Karpas-422 (cell line): Measurements from ENCODE around the gene SH3GL2. TPM values are rescaled to one million over a fixed set of nuclear protein-coding genes. Genes with fewer than 3 reads are reported as not detected.

Experiments used
- DNase-seq: peaks from one replicate; pipeline ENCODE4 v3.0.0-alpha.2; 2015
- H2AFZ ChIP-seq: fragments of 200-600 bp; sonication (generic); 2 replicates; pipeline ENCODE4 v1.6.1; 2014; ENCODE audit warnings: antibody characterized with exemption, low read length, mixed read lengths
- H3K27ac ChIP-seq: fragments of 200-600 bp; sonication (generic); 2 replicates; pipeline ENCODE4 v1.5.1; 2014; ENCODE audit warnings: mild to moderate bottlenecking, low read length, moderate library complexity
- H3K27me3 ChIP-seq: fragments of 200-600 bp; sonication (generic); 2 replicates; pipeline ENCODE4 v1.6.1; 2014; ENCODE audit warnings: low read length, mixed read lengths
- H3K36me3 ChIP-seq: fragments of 200-600 bp; sonication (generic); 2 replicates; pipeline ENCODE4 v1.6.1; 2014; ENCODE audit warnings: low read length, mixed read lengths; ENCODE audit not compliant: insufficient read depth
- H3K4me1 ChIP-seq: fragments of 200-600 bp; sonication (generic); 2 replicates; pipeline ENCODE4 v1.6.1; 2014; ENCODE audit warnings: mild to moderate bottlenecking, low read length, mixed read lengths
- H3K4me2 ChIP-seq: fragments of 200-600 bp; sonication (generic); 2 replicates; pipeline ENCODE4 v1.6.1; 2014; ENCODE audit warnings: low read length, low read depth, mild to moderate bottlenecking; ENCODE audit not compliant: poor library complexity, severe bottlenecking
- H3K4me3 ChIP-seq: fragments of 200-600 bp; sonication (generic); 2 replicates; pipeline ENCODE4 v1.5.1; 2014; ENCODE audit warnings: mild to moderate bottlenecking, antibody characterized with exemption, low read length, mixed read lengths
- H3K79me2 ChIP-seq: fragments of 200-600 bp; sonication (generic); 2 replicates; pipeline ENCODE4 v1.6.1; 2014; ENCODE audit warnings: mild to moderate bottlenecking, low read length, mixed read lengths
- H3K9ac ChIP-seq: fragments of 200-600 bp; sonication (generic); 2 replicates; pipeline ENCODE4 v1.6.0; 2014; ENCODE audit warnings: low read length
- H3K9me2 ChIP-seq: fragments of 200-600 bp; sonication (generic), shearing (Covaris generic); replicated peaks from 2 replicates; pipeline ENCODE4 v1.6.0; 2014; ENCODE audit warnings: mild to moderate bottlenecking, low read length, moderate library complexity; ENCODE audit not compliant: insufficient read depth
- H3K9me3 ChIP-seq: fragments of 300-700, 200-600 bp; sonication (generic); 2 replicates; pipeline ENCODE4 v1.6.1; 2014; ENCODE audit warnings: low read length, mixed read lengths
- H4K20me1 ChIP-seq: fragments of 200-600 bp; sonication (generic); 2 replicates; pipeline ENCODE4 v1.6.1; 2014; ENCODE audit warnings: mild to moderate bottlenecking, antibody characterized with exemption, low read length, low read depth; ENCODE audit not compliant: insufficient read depth
- total RNA-seq: library from RNA; depleted of rRNA; stranded (reverse); fragments of >200 nt; shearing (Covaris generic); gene quantifications from 2 replicates; pipeline ENCODE4 v1.2.3, GENCODE V29; 2014; ENCODE audit warnings: low replicate concordance

Gene SH3GL2
- total RNA-seq, 1 experiment from 2014 or later, result not detected

GRCh38 chr9:17556935-17557334, 21.9 kb upstream of the SH3GL2 start:
- no peak overlapping the region for H3K4me3 ChIP-seq

GRCh38 chr9:17571825-17572224, 7.0 kb upstream of the SH3GL2 start:
- H3K27ac ChIP-seq, result no peak overlapping the region
- no peaks in the 10 kb centered on the region for H3K4me1 ChIP-seq
- no peaks in the 10 kb centered on the region for H3K36me3 ChIP-seq
- no peaks in the 10 kb centered on the region for H3K9me3 ChIP-seq
- no peak overlapping the region for H3K4me3 ChIP-seq
- H3K27me3 ChIP-seq, result no peaks in the 10 kb centered on the region
- H3K4me2 ChIP-seq, result no peak overlapping the region
- H4K20me1 ChIP-seq, result no peaks in the 10 kb centered on the region
- H3K9ac ChIP-seq, result no peak overlapping the region
- H3K79me2 ChIP-seq, result no peaks in the 10 kb centered on the region
- no peak overlapping the region for H2AFZ ChIP-seq
- DNase-seq, result no peak
- no peaks in the 10 kb centered on the region for H3K9me2 ChIP-seq

More at GRCh38 chr9:17556935-17557334, 21.9 kb upstream of the SH3GL2 start:
- no peak overlapping the region for H3K27ac ChIP-seq
- no peak overlapping the region for H3K4me2 ChIP-seq
- H3K79me2 ChIP-seq, result no peaks in the 10 kb centered on the region
- H3K9me2 ChIP-seq, result no peaks in the 10 kb centered on the region
- no peaks in the 10 kb centered on the region for H3K36me3 ChIP-seq
- no peak overlapping the region for H3K9ac ChIP-seq
- DNase-seq, result no peak
- H2AFZ ChIP-seq, result no peak overlapping the region
- H3K9me3 ChIP-seq, result no peaks in the 10 kb centered on the region
- no peaks in the 10 kb centered on the region for H3K4me1 ChIP-seq
- no peaks in the 10 kb centered on the region for H4K20me1 ChIP-seq
- no peaks in the 10 kb centered on the region for H3K27me3 ChIP-seq

GRCh38 chr9:17574342-17574741, 4.5 kb upstream of the SH3GL2 start:
- no peak overlapping the region for H3K4me3 ChIP-seq
- H3K27ac ChIP-seq, result no peak overlapping the region
- no peaks in the 10 kb centered on the region for H3K9me2 ChIP-seq
- H3K9ac ChIP-seq, result no peak overlapping the region
- H3K9me3 ChIP-seq, result no peaks in the 10 kb centered on the region
- H2AFZ ChIP-seq, result no peak overlapping the region
- H3K4me1 ChIP-seq, result no peaks in the 10 kb centered on the region
- no peaks in the 10 kb centered on the region for H3K27me3 ChIP-seq
- no peaks in the 10 kb centered on the region for H4K20me1 ChIP-seq
- no peaks in the 10 kb centered on the region for H3K36me3 ChIP-seq
- H3K79me2 ChIP-seq, result no peaks in the 10 kb centered on the region
- H3K4me2 ChIP-seq, result no peak overlapping the region
- no peak for DNase-seq

GRCh38 chr9:17578577-17578910, 322 bp upstream of the SH3GL2 start:
- H2AFZ ChIP-seq, result no peak overlapping the region
- H4K20me1 ChIP-seq, result no peaks in the 10 kb centered on the region
- H3K4me2 ChIP-seq, result no peak overlapping the region

DNA sequence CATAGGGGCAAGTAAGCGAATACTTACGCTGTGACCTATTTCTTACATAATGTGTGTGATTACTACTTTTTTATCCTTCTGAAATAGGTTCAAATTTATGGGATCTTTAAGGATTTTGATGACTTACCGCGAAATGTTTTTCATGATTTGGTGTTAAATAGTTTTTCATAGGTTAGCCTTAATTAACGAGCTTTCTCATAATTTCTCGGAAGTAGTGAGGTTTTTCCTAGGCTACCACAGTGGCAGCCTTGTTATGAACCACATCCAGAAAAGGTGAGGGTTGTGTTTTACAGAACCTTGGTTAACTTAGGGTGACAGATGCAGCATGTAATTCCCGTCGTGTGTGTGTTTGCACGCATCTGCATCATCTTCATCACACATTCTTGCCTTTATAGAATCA, 1.3 kb downstream of the SH3GL2 start:
- no peak for DNase-seq
- no peaks in the 10 kb centered on the region for H4K20me1 ChIP-seq
- no peaks in the 10 kb centered on the region for H3K36me3 ChIP-seq
- H3K4me2 ChIP-seq, result no peak overlapping the region
- no peaks in the 10 kb centered on the region for H3K9me3 ChIP-seq
- no peaks in the 10 kb centered on the region for H3K4me1 ChIP-seq
- no peak overlapping the region for H3K4me3 ChIP-seq
- H3K9me2 ChIP-seq, result no peaks in the 10 kb centered on the region
- no peaks in the 10 kb centered on the region for H3K27me3 ChIP-seq
- H3K27ac ChIP-seq, result no peak overlapping the region
- H3K9ac ChIP-seq, result no peak overlapping the region
- no peak overlapping the region for H2AFZ ChIP-seq
- H3K79me2 ChIP-seq, result no peaks in the 10 kb centered on the region

More at GRCh38 chr9:17578577-17578910, 322 bp upstream of the SH3GL2 start:
- H3K36me3 ChIP-seq, result no peaks in the 10 kb centered on the region
- H3K27me3 ChIP-seq, result no peaks in the 10 kb centered on the region
- H3K27ac ChIP-seq, result no peak overlapping the region
- H3K9me2 ChIP-seq, result no peaks in the 10 kb centered on the region
- no peaks in the 10 kb centered on the region for H3K4me1 ChIP-seq
- DNase-seq, result no peak
- no peak overlapping the region for H3K4me3 ChIP-seq
- no peaks in the 10 kb centered on the region for H3K9me3 ChIP-seq
- H3K79me2 ChIP-seq, result no peaks in the 10 kb centered on the region
- H3K9ac ChIP-seq, result no peak overlapping the region

DNA sequence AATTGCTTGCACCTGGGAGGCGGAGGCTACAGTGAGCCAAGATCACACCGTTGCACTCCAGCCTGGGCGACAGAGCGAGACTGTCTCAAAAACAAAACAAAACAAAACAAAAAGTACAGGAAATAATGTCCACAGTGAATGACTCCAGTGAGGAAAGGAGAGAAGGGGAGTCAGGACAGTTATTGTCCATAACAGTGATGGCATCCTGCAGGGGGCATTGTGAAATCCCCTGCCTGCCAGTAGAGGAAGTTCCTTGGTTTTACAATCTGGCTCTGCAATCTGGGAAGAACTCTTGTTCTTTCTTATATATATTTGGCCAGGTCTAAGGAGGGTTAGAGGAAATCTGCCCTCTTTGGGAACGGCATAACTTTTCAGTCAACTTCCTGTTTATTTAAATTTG, 8.2 kb downstream of the SH3GL2 start:
- Histone ChIP-seq H3K27me3 (no peaks in the 10 kb centered on the region), H3K36me3 (no peaks in the 10 kb centered on the region), H3K9ac (no peak overlapping the region), H2AFZ (no peak overlapping the region), H4K20me1 (no peaks in the 10 kb centered on the region), H3K4me1 (no peaks in the 10 kb centered on the region), H3K4me2 (no peak overlapping the region), H3K79me2 (no peaks in the 10 kb centered on the region), H3K9me3 (no peaks in the 10 kb centered on the region), H3K27ac (no peak overlapping the region), H3K9me2 (no peaks in the 10 kb centered on the region), H3K4me3 (no peak overlapping the region)
- no peak for DNase-seq

GRCh38 chr9:17588395-17588794, 9.5 kb downstream of the SH3GL2 start:
- H3K27ac ChIP-seq, result no peak overlapping the region
- no peak overlapping the region for H2AFZ ChIP-seq
- H3K9me3 ChIP-seq, result no peaks in the 10 kb centered on the region
- no peak overlapping the region for H3K9ac ChIP-seq
- no peak overlapping the region for H3K4me2 ChIP-seq
- no peak overlapping the region for H3K4me3 ChIP-seq
- H3K36me3 ChIP-seq, result no peaks in the 10 kb centered on the region
- H3K27me3 ChIP-seq, result no peaks in the 10 kb centered on the region
- no peaks in the 10 kb centered on the region for H4K20me1 ChIP-seq
- H3K79me2 ChIP-seq, result no peaks in the 10 kb centered on the region
- no peak for DNase-seq
- H3K4me1 ChIP-seq, result no peaks in the 10 kb centered on the region
- H3K9me2 ChIP-seq, result no peaks in the 10 kb centered on the region

GRCh38 chr9:17588941-17589340, 10.1 kb downstream of the SH3GL2 start:
- H3K9me3 ChIP-seq, result no peaks in the 10 kb centered on the region
- H3K79me2 ChIP-seq, result no peaks in the 10 kb centered on the region
- H3K9me2 ChIP-seq, result no peaks in the 10 kb centered on the region
- H3K4me3 ChIP-seq, result no peak overlapping the region
- no peaks in the 10 kb centered on the region for H3K36me3 ChIP-seq
- no peaks in the 10 kb centered on the region for H3K4me1 ChIP-seq
- no peak overlapping the region for H3K27ac ChIP-seq
- no peak overlapping the region for H3K9ac ChIP-seq
- no peak for DNase-seq
- H4K20me1 ChIP-seq, result no peaks in the 10 kb centered on the region
- no peak overlapping the region for H2AFZ ChIP-seq
- no peaks in the 10 kb centered on the region for H3K27me3 ChIP-seq
- no peak overlapping the region for H3K4me2 ChIP-seq

DNA sequence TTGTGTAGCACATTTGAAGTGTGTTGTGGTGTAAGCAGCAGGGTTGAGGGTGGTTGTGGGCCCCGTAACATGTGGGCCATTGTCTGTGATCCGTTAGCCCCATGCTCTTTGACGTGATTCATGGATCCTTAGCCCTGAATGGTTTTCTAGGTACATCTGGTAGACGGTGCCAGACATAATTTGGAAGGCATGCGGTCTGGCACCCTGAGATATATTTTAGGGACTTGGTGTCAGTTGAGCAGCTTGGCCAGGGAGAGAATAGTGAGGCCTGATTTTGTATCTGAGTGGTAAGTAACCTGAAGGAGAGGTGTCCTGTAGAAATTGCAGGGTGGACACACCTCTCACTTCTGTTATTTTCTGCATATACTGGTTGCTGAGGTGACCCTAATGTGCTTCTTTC, 10.9 kb downstream of the SH3GL2 start:
- Histone ChIP-seq H2AFZ (no peak overlapping the region), H3K9ac (no peak overlapping the region), H3K4me2 (no peak overlapping the region), H3K27me3 (no peaks in the 10 kb centered on the region), H3K36me3 (no peaks in the 10 kb centered on the region), H3K79me2 (no peaks in the 10 kb centered on the region), H3K4me1 (no peaks in the 10 kb centered on the region), H3K9me2 (no peaks in the 10 kb centered on the region), H3K9me3 (no peaks in the 10 kb centered on the region), H4K20me1 (no peaks in the 10 kb centered on the region), H3K4me3 (no peak overlapping the region), H3K27ac (no peak overlapping the region)
- DNase-seq, result no peak
